ENCODE data around the gene SCARB1. TPM values are rescaled to one million over a fixed set of nuclear protein-coding genes. Genes with fewer than 3 reads are reported as not detected.

Gene SCARB1
- total and polyA plus RNA-seq, 9 of the 15 experiments (the other 6 are each of a cell fraction or from before 2014, with no cell fraction given): 0.56 to 157 (median 52.8) TPM

GRCh38 chr12:124867401-124867930 lies 3.8 kb upstream of the SCARB1 start (continued):
- TF ChIP-seq RREB1 (CRISPR knock-in tag; IDR thresholded peaks at IDR 0.05) (0 out of 2 replicates have a peak, but pooled peaks have one; percentile 31), HDAC1 (IDR thresholded peaks at IDR 0.05) (peak in 1 of 2 experiments; percentile 53; a peak in 1 of 4 replicates), TSC22D4 (tag; IDR thresholded peaks at IDR 0.05) (no peak), SAP30 (IDR thresholded peaks at IDR 0.05; ENCODE audit: borderline replicate concordance, insufficient read depth, low read depth, low read length, poor library complexity, severe bottlenecking) (no peak), COPS2 (conservative IDR thresholded peaks at IDR 0.05) (no peak), TBL1XR1 (IDR thresholded peaks at IDR 0.05; ENCODE audit: low read length in 2 of 2) (0 out of 4 replicates have a peak, but pooled peaks of 1 of the 2 experiments have one; percentile 35), FIP1L1 (IDR thresholded peaks at IDR 0.05; ENCODE audit: low read depth, low read length, poor library complexity, severe bottlenecking) (no peak), SMAD3 (CRISPR knock-in tag; conservative IDR thresholded peaks at IDR 0.05) (no peak), GABPB1 (CRISPR knock-in tag; IDR thresholded peaks at IDR 0.05) (no peak)
- TF ChIP-seq, protein P1, sequence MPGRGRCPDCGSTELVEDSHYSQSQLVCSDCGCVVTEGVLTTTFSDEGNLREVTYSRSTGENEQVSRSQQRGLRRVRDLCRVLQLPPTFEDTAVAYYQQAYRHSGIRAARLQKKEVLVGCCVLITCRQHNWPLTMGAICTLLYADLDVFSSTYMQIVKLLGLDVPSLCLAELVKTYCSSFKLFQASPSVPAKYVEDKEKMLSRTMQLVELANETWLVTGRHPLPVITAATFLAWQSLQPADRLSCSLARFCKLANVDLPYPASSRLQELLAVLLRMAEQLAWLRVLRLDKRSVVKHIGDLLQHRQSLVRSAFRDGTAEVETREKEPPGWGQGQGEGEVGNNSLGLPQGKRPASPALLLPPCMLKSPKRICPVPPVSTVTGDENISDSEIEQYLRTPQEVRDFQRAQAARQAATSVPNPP (IDR thresholded peaks at IDR 0.05; ENCODE audit: borderline replicate concordance, insufficient read depth, insufficient read length): no peak
- TF ChIP-seq, protein P2, sequence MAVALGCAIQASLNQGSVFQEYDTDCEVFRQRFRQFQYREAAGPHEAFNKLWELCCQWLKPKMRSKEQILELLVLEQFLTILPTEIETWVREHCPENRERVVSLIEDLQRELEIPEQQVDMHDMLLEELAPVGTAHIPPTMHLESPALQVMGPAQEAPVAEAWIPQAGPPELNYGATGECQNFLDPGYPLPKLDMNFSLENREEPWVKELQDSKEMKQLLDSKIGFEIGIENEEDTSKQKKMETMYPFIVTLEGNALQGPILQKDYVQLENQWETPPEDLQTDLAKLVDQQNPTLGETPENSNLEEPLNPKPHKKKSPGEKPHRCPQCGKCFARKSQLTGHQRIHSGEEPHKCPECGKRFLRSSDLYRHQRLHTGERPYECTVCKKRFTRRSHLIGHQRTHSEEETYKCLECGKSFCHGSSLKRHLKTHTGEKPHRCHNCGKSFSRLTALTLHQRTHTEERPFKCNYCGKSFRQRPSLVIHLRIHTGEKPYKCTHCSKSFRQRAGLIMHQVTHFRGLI (CRISPR knock-in tag; IDR thresholded peaks at IDR 0.05): no peak
- TF ChIP-seq, protein P3, sequence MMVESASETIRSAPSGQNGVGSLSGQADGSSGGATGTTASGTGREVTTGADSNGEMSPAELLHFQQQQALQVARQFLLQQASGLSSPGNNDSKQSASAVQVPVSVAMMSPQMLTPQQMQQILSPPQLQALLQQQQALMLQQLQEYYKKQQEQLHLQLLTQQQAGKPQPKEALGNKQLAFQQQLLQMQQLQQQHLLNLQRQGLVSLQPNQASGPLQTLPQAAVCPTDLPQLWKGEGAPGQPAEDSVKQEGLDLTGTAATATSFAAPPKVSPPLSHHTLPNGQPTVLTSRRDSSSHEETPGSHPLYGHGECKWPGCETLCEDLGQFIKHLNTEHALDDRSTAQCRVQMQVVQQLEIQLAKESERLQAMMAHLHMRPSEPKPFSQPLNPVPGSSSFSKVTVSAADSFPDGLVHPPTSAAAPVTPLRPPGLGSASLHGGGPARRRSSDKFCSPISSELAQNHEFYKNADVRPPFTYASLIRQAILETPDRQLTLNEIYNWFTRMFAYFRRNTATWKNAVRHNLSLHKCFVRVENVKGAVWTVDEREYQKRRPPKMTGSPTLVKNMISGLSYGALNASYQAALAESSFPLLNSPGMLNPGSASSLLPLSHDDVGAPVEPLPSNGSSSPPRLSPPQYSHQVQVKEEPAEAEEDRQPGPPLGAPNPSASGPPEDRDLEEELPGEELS (CRISPR knock-in tag; IDR thresholded peaks at IDR 0.05; ENCODE audit: borderline replicate concordance): no peak
